HCT116 (cell line): ENCODE data around the gene DRAXIN. TPM values are rescaled to one million over a fixed set of nuclear protein-coding genes. Genes with fewer than 3 reads are reported as not detected.

Experiments
- ATAC-seq: fragments of 200-7000 bp; cut with Tn5 transposase; 2 replicates; pipeline ENCODE4 v1.9.1; 2020; ENCODE audit warnings: mild to moderate bottlenecking, moderate library complexity
- BruUV-seq: library from RNA; stranded (reverse); fragments of 400-500 nt; replicated peaks from 2 replicates; lab custom pipeline; 2021; lab: Mats Ljungman, UMichigan
- CTCF ChIA-PET: fragments of 300-600 bp; sonication (Branson Sonifier 250); formaldehyde crosslinking; loops from one replicate; lab custom pipeline; 2021; ENCODE audit warnings: antibody characterized with exemption; lab: Charles Lee
- POLR2A ChIA-PET: fragments of 300-600, 350-600 bp; sonication (Branson Sonifier 250); formaldehyde crosslinking; loops from one replicate; lab custom pipeline; 2021; ENCODE audit warnings: antibody characterized with exemption; lab: Charles Lee
- RAD21 ChIA-PET, 2 experiments: fragments of 300-600 bp; sonication (Branson Sonifier 250); formaldehyde crosslinking; loops; one replicate each; lab custom pipeline; 2023; ENCODE audit warnings: low total read pairs in 2 of 2; ENCODE audit not compliant: uncharacterized antibody in 2 of 2, unreplicated experiment in 2 of 2, low non-redundant PET in 1 of 2; lab: Charles Lee
- DNase-seq: peaks from one replicate; pipeline ENCODE4 v3.0.0-alpha.2; 2010; ENCODE audit warnings: low read depth, low spot score
- H2AFZ ChIP-seq: fragments of 200-600 bp; shearing (Covaris generic), sonication (generic); 2 replicates; pipeline ENCODE4 v1.6.1; 2017; ENCODE audit warnings: low read depth, mixed run types, mixed read lengths, antibody characterized with exemption, low read length; ENCODE audit not compliant: poor library complexity, severe bottlenecking
- H3K27ac ChIP-seq: 2 replicates; pipeline ENCODE4 v1.5.1; 2012; ENCODE audit warnings: low read depth, low read length
- H3K27me3 ChIP-seq: fragments of 200-600 bp; sonication (generic); 2 replicates; pipeline ENCODE4 v1.6.1; 2016; ENCODE audit warnings: mixed run types, low read length, mixed read lengths; ENCODE audit not compliant: insufficient read depth
- H3K36me3 ChIP-seq, 2 experiments: fragments of 200-500 bp in 1 of 2; fragments of 200-600 bp in 1 of 2; sonication (Bioruptor generic) in 1 of 2; sonication (generic) in 1 of 2; 2 replicates each; pipeline versions ENCODE4 v1.5.1 to v1.6.1; 2014 to 2016; ENCODE audit warnings: low read length in 2 of 2, inconsistent platforms in 1 of 2, mixed read lengths in 1 of 2, mixed run types in 1 of 2; ENCODE audit not compliant: insufficient read depth in 2 of 2, control insufficient read depth in 1 of 2
- H3K4me1 ChIP-seq, 2 experiments: fragments of 200-600 bp in 1 of 2; sonication (generic) in 1 of 2; 2 replicates each; pipeline versions ENCODE4 v1.5.1 to v1.6.1; 2012 to 2017; ENCODE audit warnings: low read length in 2 of 2, inconsistent platforms in 1 of 2, mild to moderate bottlenecking in 1 of 2, mixed read lengths in 1 of 2, mixed run types in 1 of 2, moderate library complexity in 1 of 2; ENCODE audit not compliant: insufficient read depth in 2 of 2, control insufficient read depth in 1 of 2
- H3K4me2 ChIP-seq: fragments of 200-600 bp; sonication (generic); 2 replicates; pipeline ENCODE4 v1.6.1; 2017; ENCODE audit warnings: mixed run types, low read length, mixed read lengths
- H3K4me3 ChIP-seq, 2 experiments: fragments of 200-600 bp in 1 of 2; sonication (generic) in 1 of 2; replicated peaks in 1 of 2; 2 replicates each; pipeline ENCODE4 v1.5.1; 2011 to 2016; ENCODE audit warnings: low read length in 2 of 2, control low read depth in 1 of 2, low read depth in 1 of 2, mild to moderate bottlenecking in 1 of 2, mixed read lengths in 1 of 2, mixed run types in 1 of 2
- H3K79me2 ChIP-seq: fragments of 200-600 bp; sonication (generic); 2 replicates; pipeline ENCODE4 v1.6.1; 2017; ENCODE audit warnings: mild to moderate bottlenecking, mixed run types, low read length, moderate library complexity, mixed read lengths; ENCODE audit not compliant: insufficient read depth
- H3K9ac ChIP-seq: fragments of 200-600 bp; sonication (generic); 2 replicates; pipeline ENCODE4 v1.6.1; 2016; ENCODE audit warnings: low read length, mixed read lengths
- H3K9me2 ChIP-seq: fragments of 200-600 bp; sonication (generic), shearing (Covaris generic); 2 replicates; pipeline ENCODE4 v1.6.1; 2017; ENCODE audit warnings: mixed run types, mild to moderate bottlenecking, moderate library complexity; ENCODE audit not compliant: insufficient read depth
- H3K9me3 ChIP-seq, 2 experiments: fragments of 200-500 bp in 1 of 2; fragments of 200-600 bp in 1 of 2; sonication (Bioruptor generic) in 1 of 2; sonication (generic) in 1 of 2; 2 replicates each; pipeline ENCODE4 v1.6.1; 2014 to 2017; ENCODE audit warnings: low read length in 2 of 2, mixed read lengths in 2 of 2, inconsistent platforms in 1 of 2, low read depth in 1 of 2, mild to moderate bottlenecking in 1 of 2, mixed run types in 1 of 2, moderate library complexity in 1 of 2; ENCODE audit not compliant: control insufficient read depth in 1 of 2, insufficient read depth in 1 of 2
- H4K20me1 ChIP-seq: fragments of 200-600 bp; sonication (generic), shearing (Covaris generic); 2 replicates; pipeline ENCODE4 v1.6.1; 2017; ENCODE audit warnings: mixed run types, mild to moderate bottlenecking, moderate library complexity; ENCODE audit not compliant: insufficient read depth
- CBX3 ChIP-seq: IDR thresholded peaks from 2 replicates; pipeline ENCODE4 v1.6.1; 2012; ENCODE audit warnings: low read depth
- CEBPB ChIP-seq: IDR thresholded peaks from 2 replicates; pipeline ENCODE4 v1.6.1; 2012; ENCODE audit warnings: low read depth
- EGR1 ChIP-seq: IDR thresholded peaks from 2 replicates; pipeline ENCODE4 v1.6.1; 2012; ENCODE audit warnings: low read depth
- EZH2phosphoT487 ChIP-seq: fragments of 200-600 bp; IDR thresholded peaks from 2 replicates; pipeline ENCODE4 v1.6.1; 2018; ENCODE audit warnings: antibody characterized with exemption, borderline replicate concordance
- FOSL1 ChIP-seq: IDR thresholded peaks from 2 replicates; pipeline ENCODE4 v1.6.1; 2012; ENCODE audit warnings: low read depth
- RAD21 ChIP-seq: IDR thresholded peaks from 2 replicates; pipeline ENCODE4 v1.6.1; 2012; ENCODE audit warnings: low read depth, mild to moderate bottlenecking
- SIN3A ChIP-seq: IDR thresholded peaks from 2 replicates; pipeline ENCODE4 v1.6.1; 2012; ENCODE audit warnings: low read depth
- ZFX ChIP-seq: fragments of 450-650 bp; IDR thresholded peaks from 2 replicates; pipeline ENCODE4 v1.6.1; 2017
- ZNF274 ChIP-seq: fragments of 200-500 bp; sonication (Bioruptor generic); IDR thresholded peaks from 2 replicates; pipeline ENCODE4 v1.6.1; 2014; ENCODE audit warnings: mild to moderate bottlenecking, low read depth, low read length, inconsistent platforms
- intact Hi-C: fragments of 100-400 bp; cut with micrococcal nuclease; formaldehyde crosslinking; loops from 2 replicates; pipeline ENCODE4 v1.10.0; 2022
- total RNA-seq: library from RNA; stranded (reverse); gene quantifications from one replicate; pipeline ENCODE4 v1.2.1, GENCODE V29; 2021; ENCODE audit not compliant: unreplicated experiment
- TF ChIP-seq, protein P1 (sequence below): IDR thresholded peaks from 2 replicates; pipeline ENCODE4 v1.6.1; 2012
- TF ChIP-seq, protein P2 (sequence below): IDR thresholded peaks from 2 replicates; pipeline ENCODE4 v1.6.1; 2012; ENCODE audit warnings: low read depth
- TF ChIP-seq, protein P3 (sequence below): IDR thresholded peaks from 2 replicates; pipeline ENCODE4 v1.6.1; 2011; ENCODE audit warnings: mild to moderate bottlenecking, low read length, moderate library complexity; ENCODE audit not compliant: insufficient replicate concordance; ENCODE audit errors: extremely low read depth

DRAXIN gene
- total RNA-seq, 1 experiment from 2014 or later: 0.47 TPM

DNA sequence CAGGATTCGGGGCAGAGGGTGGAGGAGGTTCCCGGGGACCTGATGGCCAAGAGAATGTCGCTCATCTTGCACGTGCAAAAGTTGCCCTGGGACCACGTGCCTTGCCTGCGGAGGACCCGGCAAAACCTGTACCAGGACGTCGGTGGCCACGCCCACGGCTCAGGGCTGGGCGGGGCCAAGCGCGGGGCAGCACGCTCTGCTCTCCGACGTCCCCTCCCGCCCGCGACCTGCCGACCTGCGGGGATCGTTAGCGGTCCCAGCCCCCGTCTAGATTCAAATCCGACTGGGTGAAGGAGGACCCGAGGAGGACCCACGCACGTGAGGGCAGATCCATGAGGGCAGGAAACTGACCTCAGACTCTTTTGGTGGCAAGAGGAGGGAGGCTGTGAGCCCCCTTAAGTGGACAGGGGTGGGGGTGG is 70.5 kb downstream of the DRAXIN start, which contains the start of gene C1orf167:
TSS of gene C1orf167 (plus strand) at position 206 of the 419 bp plus-strand sequence. CDS start 2,208 bp downstream, outside the sequence.
- intact Hi-C loops: no loop called here
- Histone ChIP-seq H3K4me1 (peaks cover 0 to 8% of the 10 kb centered on the region in 2 experiments; a peak in 1 of 4 replicates), H3K27ac (no peak within 1 kb of the TSS), H3K4me2 (no peak within 1 kb of the TSS), H2AFZ (peak within 1 kb of the TSS; percentile 40), H3K9ac (no peak within 1 kb of the TSS), H3K27me3 (no peaks in the 10 kb centered on the region), H3K9me3 (no peaks in the 10 kb centered on the region; a peak in 1 of 4 replicates), H3K4me3 (no peak within 1 kb of the TSS), H3K36me3 (no peaks in the 10 kb centered on the region), H3K9me2 (no peaks in the 10 kb centered on the region), H4K20me1 (no peaks in the 10 kb centered on the region), H3K79me2 (no peaks in the 10 kb centered on the region)
- ChIA-PET RAD21 (no interaction called here), POLR2A (no interaction called here), CTCF (no interaction called here)
- DNase-seq: no peak
- no TSS peak for BruUV-seq
- ATAC-seq: peak; percentile 86
- no peak for TF ChIP-seq RAD21
- TF ChIP-seq, protein P1, sequence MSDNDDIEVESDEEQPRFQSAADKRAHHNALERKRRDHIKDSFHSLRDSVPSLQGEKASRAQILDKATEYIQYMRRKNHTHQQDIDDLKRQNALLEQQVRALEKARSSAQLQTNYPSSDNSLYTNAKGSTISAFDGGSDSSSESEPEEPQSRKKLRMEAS: peak; percentile 57

DNA sequence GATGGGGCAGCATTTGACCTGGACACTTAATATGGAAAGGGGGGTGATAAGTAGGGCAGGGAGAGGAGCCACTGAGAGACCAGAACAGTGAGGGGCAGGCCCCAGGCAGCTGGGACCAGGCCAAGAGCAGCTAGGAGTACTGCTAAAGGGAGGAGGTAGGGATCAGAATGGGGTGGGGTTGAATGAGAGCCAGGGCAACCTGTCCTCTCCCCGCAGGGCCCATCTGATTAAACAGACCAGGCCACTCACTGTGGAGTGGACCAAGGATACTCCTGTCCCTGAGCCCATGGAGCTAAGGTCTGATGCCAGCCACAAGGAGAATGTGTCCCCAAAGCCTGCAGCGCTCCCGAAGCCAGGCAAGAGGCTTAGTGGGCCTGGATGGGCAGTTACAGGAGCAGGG is 72.6 kb downstream of the DRAXIN start:
- no peaks in the 10 kb centered on the region for H3K36me3 ChIP-seq
- ChIA-PET RAD21 (no interaction called here), POLR2A (no interaction called here), CTCF (interaction anchor here (0.7 kb wide), 1 partner anchor 44 kb away, joined by 3 read pairs; no protein-coding TSS in a partner anchor)
- H3K9me2 ChIP-seq: no peaks in the 10 kb centered on the region
- no peaks in the 10 kb centered on the region for H3K9me3 ChIP-seq
- H3K27me3 ChIP-seq: no peaks in the 10 kb centered on the region
- intact Hi-C loops: no loop called here
- no peak overlapping the region for H3K9ac ChIP-seq
- no peaks in the 10 kb centered on the region for H4K20me1 ChIP-seq
- no peak overlapping the region for H3K27ac ChIP-seq
- H3K79me2 ChIP-seq: no peaks in the 10 kb centered on the region
- peaks cover 0 to 11% of the 10 kb centered on the region in 2 experiments; a peak in 1 of 4 replicates for H3K4me1 ChIP-seq
- no peak overlapping the region for H3K4me2 ChIP-seq
- no peak overlapping the region for H3K4me3 ChIP-seq
- ATAC-seq (no peak), DNase-seq (no peak)
- BruUV-seq: no TSS peak
- no peak overlapping the region for H2AFZ ChIP-seq
- TF ChIP-seq CBX3: no peak
- no peak for TF ChIP-seq EZH2phosphoT487
- TF ChIP-seq, protein P2, sequence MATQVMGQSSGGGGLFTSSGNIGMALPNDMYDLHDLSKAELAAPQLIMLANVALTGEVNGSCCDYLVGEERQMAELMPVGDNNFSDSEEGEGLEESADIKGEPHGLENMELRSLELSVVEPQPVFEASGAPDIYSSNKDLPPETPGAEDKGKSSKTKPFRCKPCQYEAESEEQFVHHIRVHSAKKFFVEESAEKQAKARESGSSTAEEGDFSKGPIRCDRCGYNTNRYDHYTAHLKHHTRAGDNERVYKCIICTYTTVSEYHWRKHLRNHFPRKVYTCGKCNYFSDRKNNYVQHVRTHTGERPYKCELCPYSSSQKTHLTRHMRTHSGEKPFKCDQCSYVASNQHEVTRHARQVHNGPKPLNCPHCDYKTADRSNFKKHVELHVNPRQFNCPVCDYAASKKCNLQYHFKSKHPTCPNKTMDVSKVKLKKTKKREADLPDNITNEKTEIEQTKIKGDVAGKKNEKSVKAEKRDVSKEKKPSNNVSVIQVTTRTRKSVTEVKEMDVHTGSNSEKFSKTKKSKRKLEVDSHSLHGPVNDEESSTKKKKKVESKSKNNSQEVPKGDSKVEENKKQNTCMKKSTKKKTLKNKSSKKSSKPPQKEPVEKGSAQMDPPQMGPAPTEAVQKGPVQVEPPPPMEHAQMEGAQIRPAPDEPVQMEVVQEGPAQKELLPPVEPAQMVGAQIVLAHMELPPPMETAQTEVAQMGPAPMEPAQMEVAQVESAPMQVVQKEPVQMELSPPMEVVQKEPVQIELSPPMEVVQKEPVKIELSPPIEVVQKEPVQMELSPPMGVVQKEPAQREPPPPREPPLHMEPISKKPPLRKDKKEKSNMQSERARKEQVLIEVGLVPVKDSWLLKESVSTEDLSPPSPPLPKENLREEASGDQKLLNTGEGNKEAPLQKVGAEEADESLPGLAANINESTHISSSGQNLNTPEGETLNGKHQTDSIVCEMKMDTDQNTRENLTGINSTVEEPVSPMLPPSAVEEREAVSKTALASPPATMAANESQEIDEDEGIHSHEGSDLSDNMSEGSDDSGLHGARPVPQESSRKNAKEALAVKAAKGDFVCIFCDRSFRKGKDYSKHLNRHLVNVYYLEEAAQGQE: no peak
- TF ChIP-seq CEBPB: no peak
- no peak for TF ChIP-seq SIN3A
- TF ChIP-seq, protein P3, sequence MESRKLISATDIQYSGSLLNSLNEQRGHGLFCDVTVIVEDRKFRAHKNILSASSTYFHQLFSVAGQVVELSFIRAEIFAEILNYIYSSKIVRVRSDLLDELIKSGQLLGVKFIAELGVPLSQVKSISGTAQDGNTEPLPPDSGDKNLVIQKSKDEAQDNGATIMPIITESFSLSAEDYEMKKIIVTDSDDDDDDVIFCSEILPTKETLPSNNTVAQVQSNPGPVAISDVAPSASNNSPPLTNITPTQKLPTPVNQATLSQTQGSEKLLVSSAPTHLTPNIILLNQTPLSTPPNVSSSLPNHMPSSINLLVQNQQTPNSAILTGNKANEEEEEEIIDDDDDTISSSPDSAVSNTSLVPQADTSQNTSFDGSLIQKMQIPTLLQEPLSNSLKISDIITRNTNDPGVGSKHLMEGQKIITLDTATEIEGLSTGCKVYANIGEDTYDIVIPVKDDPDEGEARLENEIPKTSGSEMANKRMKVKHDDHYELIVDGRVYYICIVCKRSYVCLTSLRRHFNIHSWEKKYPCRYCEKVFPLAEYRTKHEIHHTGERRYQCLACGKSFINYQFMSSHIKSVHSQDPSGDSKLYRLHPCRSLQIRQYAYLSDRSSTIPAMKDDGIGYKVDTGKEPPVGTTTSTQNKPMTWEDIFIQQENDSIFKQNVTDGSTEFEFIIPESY: no peak
- no peak for TF ChIP-seq EGR1
- TF ChIP-seq FOSL1: no peak
- no peak for TF ChIP-seq ZNF274
- no peak for TF ChIP-seq ZFX
- TF ChIP-seq RAD21: no peak
